Measurements from ENCODE around the gene LHX3. TPM values are rescaled to one million over a fixed set of nuclear protein-coding genes. Genes with fewer than 3 reads are reported as not detected.

LHX3 gene
- total and polyA plus RNA-seq, 2 donors from 2014 or later = not detected

- Histone ChIP-seq H3K9me3 (ENCODE audit: control insufficient read depth in 2 of 3, insufficient read depth in 1 of 3, low read length in 3 of 3) (peaks cover 0 to 4% (median 0%) of the 10 kb centered on the region in 3 donors), H3K9ac (ENCODE audit: low read length in 3 of 3) (no peak overlapping the region), H3K27ac (ENCODE audit: low read depth in 2 of 2, low read length in 2 of 2) (no peak overlapping the region), H3K4me1 (ENCODE audit: control insufficient read depth in 2 of 3, insufficient read depth in 2 of 3, low read depth in 1 of 3, low read length in 3 of 3) (no peaks in the 10 kb centered on the region), H3K27me3 (ENCODE audit: control insufficient read depth, insufficient read depth, low read length) (no peaks in the 10 kb centered on the region), H3K4me3 (ENCODE audit: low read length in 3 of 3) (no peak overlapping the region), H3K36me3 (ENCODE audit: control insufficient read depth in 2 of 3, insufficient read depth in 3 of 3, low read length in 3 of 3) (no peaks in the 10 kb centered on the region)
- intact Hi-C loops (cut with DNase I) = no loop called here
- no peak for TF ChIP-seq CTCF (IDR thresholded peaks at IDR 0.05; ENCODE audit: borderline replicate concordance, extremely low read depth, insufficient read depth)
- FAIRE-seq (no peak), DNase-seq (no peak)
Measured at GRCh38 chr9:136163248-136163850, 41.6 kb downstream of the LHX3 start.

GRCh38 chr9:136160995-136161610 lies 43.8 kb downstream of the LHX3 start:
- Histone ChIP-seq H3K27ac (ENCODE audit: low read depth in 2 of 2, low read length in 2 of 2) (no peak overlapping the region), H3K36me3 (ENCODE audit: control insufficient read depth in 2 of 3, insufficient read depth in 3 of 3, low read length in 3 of 3) (no peaks in the 10 kb centered on the region), H3K4me1 (ENCODE audit: control insufficient read depth in 2 of 3, insufficient read depth in 2 of 3, low read depth in 1 of 3, low read length in 3 of 3) (no peaks in the 10 kb centered on the region), H3K4me3 (ENCODE audit: low read length in 3 of 3) (no peak overlapping the region), H3K27me3 (ENCODE audit: control insufficient read depth, insufficient read depth, low read length) (peaks cover 1% of the 10 kb centered on the region), H3K9ac (ENCODE audit: low read length in 3 of 3) (no peak overlapping the region), H3K9me3 (ENCODE audit: control insufficient read depth in 2 of 3, insufficient read depth in 1 of 3, low read length in 3 of 3) (peaks cover 0 to 4% (median 0%) of the 10 kb centered on the region in 3 donors)
- no peak for TF ChIP-seq CTCF (IDR thresholded peaks at IDR 0.05; ENCODE audit: borderline replicate concordance, extremely low read depth, insufficient read depth)
- intact Hi-C loops (cut with DNase I) = no loop called here
- no peak for FAIRE-seq
- peak in 4 of 5 donors; percentile 49 to 59 (median 50) for DNase-seq

- no peaks in the 10 kb centered on the region for H3K36me3 ChIP-seq (ENCODE audit: control insufficient read depth in 2 of 3, insufficient read depth in 3 of 3, low read length in 3 of 3)
- no peak for FAIRE-seq
- TF ChIP-seq CTCF (IDR thresholded peaks at IDR 0.05; ENCODE audit: borderline replicate concordance, extremely low read depth, insufficient read depth) = no peak
- no peak overlapping the region for H3K4me3 ChIP-seq (ENCODE audit: low read length in 3 of 3)
- no peaks in the 10 kb centered on the region for H3K4me1 ChIP-seq (ENCODE audit: control insufficient read depth in 2 of 3, insufficient read depth in 2 of 3, low read depth in 1 of 3, low read length in 3 of 3)
- H3K9ac ChIP-seq (ENCODE audit: low read length in 3 of 3) = no peak overlapping the region
- peaks cover 5% of the 10 kb centered on the region for H3K27me3 ChIP-seq (ENCODE audit: control insufficient read depth, insufficient read depth, low read length)
- intact Hi-C loops (cut with DNase I) = no loop called here
- H3K27ac ChIP-seq (ENCODE audit: low read depth in 2 of 2, low read length in 2 of 2) = no peak overlapping the region
- DNase-seq = peak; percentile 55 to 74 (median 62)
- H3K9me3 ChIP-seq (ENCODE audit: control insufficient read depth in 2 of 3, insufficient read depth in 1 of 3, low read length in 3 of 3) = peaks cover 0 to 4% (median 0%) of the 10 kb centered on the region in 3 donors
Measured at GRCh38 chr9:136160381-136160841, 44.5 kb downstream of the LHX3 start.
